ENCODE measurements around the gene HEPHL1.

HEPHL1 gene

DNA sequence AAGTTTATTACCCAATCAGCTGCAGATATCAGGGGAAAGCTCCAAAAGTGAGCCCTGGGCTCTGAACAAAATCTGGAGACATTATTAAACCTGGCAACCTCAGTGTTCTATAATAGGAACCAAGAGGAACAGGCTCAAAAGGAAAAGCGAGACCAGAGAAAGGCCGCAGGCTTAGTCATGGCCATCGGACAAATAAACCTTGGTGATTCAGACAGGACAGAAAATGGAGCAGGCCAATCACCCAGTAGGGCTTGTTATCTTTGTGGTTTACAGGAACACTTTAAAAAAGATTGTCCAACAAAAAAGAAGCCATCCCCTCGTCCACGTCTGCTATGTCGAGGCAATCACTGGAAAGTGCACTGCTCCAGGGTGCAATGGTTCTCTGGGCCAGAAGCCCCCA, 99.8 kb downstream of the HEPHL1 start:
- Histone ChIP-seq H3K9ac (ENCODE audit: low read length) (no peak overlapping the region), H3K9me3 (replicated peaks; ENCODE audit: insufficient read depth, low read length) (no peaks in the 10 kb centered on the region), H2AFZ (ENCODE audit: low read length) (no peak overlapping the region), H3K4me3 (ENCODE audit: low read length) (no peak overlapping the region), H3K4me2 (ENCODE audit: low read depth, low read length) (no peak overlapping the region), H3K27ac (ENCODE audit: low read length) (no peak overlapping the region), H3K36me3 (replicated peaks; ENCODE audit: insufficient read depth, low read length) (no peaks in the 10 kb centered on the region), H3F3A (ENCODE audit: insufficient read depth, low read length) (no peaks in the 10 kb centered on the region), H4K20me1 (ENCODE audit: insufficient read depth, low read length) (no peaks in the 10 kb centered on the region), H3K27me3 (replicated peaks; ENCODE audit: insufficient read depth, low read length) (no peaks in the 10 kb centered on the region), H3K4me1 (ENCODE audit: low read length) (no peaks in the 10 kb centered on the region), H3K79me2 (ENCODE audit: low read length) (no peaks in the 10 kb centered on the region), H3K9me2 (replicated peaks; ENCODE audit: insufficient read depth, low read length) (no peaks in the 10 kb centered on the region)
- TF ChIP-seq EZH2phosphoT487 (IDR thresholded peaks at IDR 0.05; ENCODE audit: low read length) (no peak), EZH2 (optimal IDR thresholded peaks at IDR 0.05; ENCODE audit: low read depth, low read length) (no peak)
- TF ChIP-seq, protein P1, sequence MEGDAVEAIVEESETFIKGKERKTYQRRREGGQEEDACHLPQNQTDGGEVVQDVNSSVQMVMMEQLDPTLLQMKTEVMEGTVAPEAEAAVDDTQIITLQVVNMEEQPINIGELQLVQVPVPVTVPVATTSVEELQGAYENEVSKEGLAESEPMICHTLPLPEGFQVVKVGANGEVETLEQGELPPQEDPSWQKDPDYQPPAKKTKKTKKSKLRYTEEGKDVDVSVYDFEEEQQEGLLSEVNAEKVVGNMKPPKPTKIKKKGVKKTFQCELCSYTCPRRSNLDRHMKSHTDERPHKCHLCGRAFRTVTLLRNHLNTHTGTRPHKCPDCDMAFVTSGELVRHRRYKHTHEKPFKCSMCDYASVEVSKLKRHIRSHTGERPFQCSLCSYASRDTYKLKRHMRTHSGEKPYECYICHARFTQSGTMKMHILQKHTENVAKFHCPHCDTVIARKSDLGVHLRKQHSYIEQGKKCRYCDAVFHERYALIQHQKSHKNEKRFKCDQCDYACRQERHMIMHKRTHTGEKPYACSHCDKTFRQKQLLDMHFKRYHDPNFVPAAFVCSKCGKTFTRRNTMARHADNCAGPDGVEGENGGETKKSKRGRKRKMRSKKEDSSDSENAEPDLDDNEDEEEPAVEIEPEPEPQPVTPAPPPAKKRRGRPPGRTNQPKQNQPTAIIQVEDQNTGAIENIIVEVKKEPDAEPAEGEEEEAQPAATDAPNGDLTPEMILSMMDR (IDR thresholded peaks at IDR 0.05; ENCODE audit: low read length): no peak
- DNase-seq: no peak

DNA sequence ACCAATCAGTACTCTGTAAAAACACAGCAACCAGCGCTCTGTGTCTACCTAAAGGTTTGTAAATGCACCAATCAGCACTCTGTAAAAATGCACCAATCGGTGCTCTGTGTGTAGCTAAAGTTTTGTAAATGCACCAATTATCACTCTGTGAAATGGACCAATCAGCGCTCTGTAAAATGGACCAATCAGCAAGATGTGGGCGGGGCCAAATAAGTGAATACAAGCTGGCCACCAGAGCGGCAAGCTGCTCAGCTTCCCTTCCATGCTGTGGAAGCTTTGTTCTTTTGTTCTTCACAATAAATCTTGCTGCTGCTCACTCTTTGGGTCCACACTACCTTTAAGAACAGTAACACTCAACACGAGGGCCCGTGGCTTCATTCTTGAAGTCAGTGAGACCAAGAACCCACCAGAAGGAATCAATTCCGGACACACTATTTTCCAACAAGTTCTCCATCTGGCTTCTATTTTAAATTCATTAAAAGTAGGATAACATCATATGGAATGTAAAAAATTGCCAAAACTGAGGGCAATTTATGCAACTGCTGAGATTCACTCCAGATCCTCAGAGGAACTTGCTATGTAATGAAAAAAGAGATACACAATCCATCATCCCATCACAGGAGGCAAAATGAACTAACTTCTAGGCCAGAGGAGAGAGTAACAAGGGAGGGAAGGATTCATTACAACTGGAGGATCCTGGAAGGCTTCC, 104.4 kb downstream of the HEPHL1 start:
- Histone ChIP-seq H3K4me2 (ENCODE audit: low read depth, low read length) (no peak overlapping the region), H3K27me3 (replicated peaks; ENCODE audit: insufficient read depth, low read length) (no peaks in the 10 kb centered on the region), H3K27ac (ENCODE audit: low read length) (no peak overlapping the region), H3K9me2 (replicated peaks; ENCODE audit: insufficient read depth, low read length) (no peaks in the 10 kb centered on the region), H3K9me3 (replicated peaks; ENCODE audit: insufficient read depth, low read length) (no peaks in the 10 kb centered on the region), H3K9ac (ENCODE audit: low read length) (no peak overlapping the region), H4K20me1 (ENCODE audit: insufficient read depth, low read length) (no peaks in the 10 kb centered on the region), H3K4me3 (ENCODE audit: low read length) (no peak overlapping the region), H3K4me1 (ENCODE audit: low read length) (peaks cover 10% of the 10 kb centered on the region; the same call in 1 of the 2 replicates), H3F3A (ENCODE audit: insufficient read depth, low read length) (peaks cover 16% of the 10 kb centered on the region), H2AFZ (ENCODE audit: low read length) (no peak overlapping the region), H3K36me3 (replicated peaks; ENCODE audit: insufficient read depth, low read length) (no peaks in the 10 kb centered on the region), H3K79me2 (ENCODE audit: low read length) (peaks cover 13% of the 10 kb centered on the region)
- TF ChIP-seq EZH2 (optimal IDR thresholded peaks at IDR 0.05; ENCODE audit: low read depth, low read length) (no peak), EZH2phosphoT487 (IDR thresholded peaks at IDR 0.05; ENCODE audit: low read length) (no peak)
- TF ChIP-seq, protein P1 (IDR thresholded peaks at IDR 0.05; ENCODE audit: low read length): no peak
- no peak for DNase-seq

DNA sequence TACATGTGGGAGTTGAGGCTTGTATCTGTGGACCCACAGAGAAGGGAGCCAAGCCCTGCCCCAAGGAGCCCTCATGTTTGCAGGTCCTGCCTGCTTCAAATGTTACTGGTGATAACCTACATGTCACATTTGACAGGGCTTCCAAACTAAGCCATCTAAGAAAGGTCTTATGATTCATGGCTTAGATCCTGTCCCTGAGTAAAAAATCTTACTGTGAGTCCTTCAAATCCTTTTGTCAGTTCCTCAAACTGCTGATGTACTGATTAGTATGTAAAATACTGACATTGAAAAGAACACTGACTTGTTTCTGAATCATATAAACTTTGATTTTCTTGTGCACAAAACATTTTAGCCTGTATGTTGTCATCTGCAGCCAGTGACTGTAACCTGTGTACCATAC, 106.5 kb downstream of the HEPHL1 start:
- Histone ChIP-seq H2AFZ (ENCODE audit: low read length) (peak overlapping the region; percentile 92), H3K4me3 (ENCODE audit: low read length) (peak overlapping the region; percentile 99; the same call in 1 of the 2 replicates), H3K79me2 (ENCODE audit: low read length) (peaks cover 34% of the 10 kb centered on the region), H3F3A (ENCODE audit: insufficient read depth, low read length) (peaks cover 16% of the 10 kb centered on the region), H4K20me1 (ENCODE audit: insufficient read depth, low read length) (no peaks in the 10 kb centered on the region), H3K27ac (ENCODE audit: low read length) (no peak overlapping the region), H3K27me3 (replicated peaks; ENCODE audit: insufficient read depth, low read length) (no peaks in the 10 kb centered on the region), H3K4me2 (ENCODE audit: low read depth, low read length) (peak overlapping the region; percentile 89), H3K36me3 (replicated peaks; ENCODE audit: insufficient read depth, low read length) (no peaks in the 10 kb centered on the region), H3K9me3 (replicated peaks; ENCODE audit: insufficient read depth, low read length) (no peaks in the 10 kb centered on the region), H3K9ac (ENCODE audit: low read length) (peak overlapping the region; percentile 89; the same call in 1 of the 2 replicates), H3K9me2 (replicated peaks; ENCODE audit: insufficient read depth, low read length) (no peaks in the 10 kb centered on the region), H3K4me1 (ENCODE audit: low read length) (peaks cover 18% of the 10 kb centered on the region; the same call in 1 of the 2 replicates)
- no peak for DNase-seq
- TF ChIP-seq, protein P1 (IDR thresholded peaks at IDR 0.05; ENCODE audit: low read length): no peak
- TF ChIP-seq EZH2phosphoT487 (IDR thresholded peaks at IDR 0.05; ENCODE audit: low read length): no peak
- no peak for TF ChIP-seq EZH2 (optimal IDR thresholded peaks at IDR 0.05; ENCODE audit: low read depth, low read length)
